Esophagus muscularis mucosa (tissue), 4 donors: ENCODE results near the gene ADISSP.

Experiments
- CTCF ChIP-seq, 3 experiments: fragments of 200-600 bp in 2 of 3; fragments of 450-650 bp in 1 of 3; sonication (generic) in 2 of 3; IDR thresholded peaks; one replicate each; pipeline ENCODE4 v1.5.1; 2017 to 2019; ENCODE audit warnings: antibody characterized with exemption in 3 of 3, mild to moderate bottlenecking in 2 of 3, moderate library complexity in 1 of 3
- EP300 ChIP-seq: sonication (generic); formaldehyde crosslinking; IDR thresholded peaks from one replicate; pipeline ENCODE4 v1.6.1; 2017; ENCODE audit warnings: antibody characterized with exemption
- POLR2A ChIP-seq: fragments of 450-650 bp; IDR thresholded peaks from one replicate; pipeline ENCODE4 v1.6.1; 2017; ENCODE audit warnings: antibody characterized with exemption, moderate library complexity, mild to moderate bottlenecking, low read depth
- POLR2AphosphoS5 ChIP-seq, 2 donors: sonication (generic); formaldehyde crosslinking; IDR thresholded peaks; one replicate each; pipeline ENCODE4 v1.6.1; 2017; ENCODE audit warnings: antibody characterized with exemption in 2 of 2

- TF ChIP-seq POLR2AphosphoS5 (IDR thresholded peaks at IDR 0.05) (no peak), EP300 (no peak), CTCF (IDR thresholded peaks at IDR 0.05) (no peak), POLR2A (no peak)
Observed at GRCh38 chr20:3784863-3785239, 17.3 kb upstream of the ADISSP start.
